Measurements from ENCODE around the gene CASD1. TPM values are rescaled to one million over a fixed set of nuclear protein-coding genes. Genes with fewer than 3 reads are reported as not detected.

The CASD1 gene
- total and polyA plus RNA-seq, 10 of the 15 experiments (the other 5 are each of a cell fraction or from before 2014, with no cell fraction given), result 4.0 to 18.6 (median 10.7) TPM

- TF ChIP-seq, protein P1, sequence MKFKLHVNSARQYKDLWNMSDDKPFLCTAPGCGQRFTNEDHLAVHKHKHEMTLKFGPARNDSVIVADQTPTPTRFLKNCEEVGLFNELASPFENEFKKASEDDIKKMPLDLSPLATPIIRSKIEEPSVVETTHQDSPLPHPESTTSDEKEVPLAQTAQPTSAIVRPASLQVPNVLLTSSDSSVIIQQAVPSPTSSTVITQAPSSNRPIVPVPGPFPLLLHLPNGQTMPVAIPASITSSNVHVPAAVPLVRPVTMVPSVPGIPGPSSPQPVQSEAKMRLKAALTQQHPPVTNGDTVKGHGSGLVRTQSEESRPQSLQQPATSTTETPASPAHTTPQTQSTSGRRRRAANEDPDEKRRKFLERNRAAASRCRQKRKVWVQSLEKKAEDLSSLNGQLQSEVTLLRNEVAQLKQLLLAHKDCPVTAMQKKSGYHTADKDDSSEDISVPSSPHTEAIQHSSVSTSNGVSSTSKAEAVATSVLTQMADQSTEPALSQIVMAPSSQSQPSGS (IDR thresholded peaks at IDR 0.05; ENCODE audit: low read length), result peak; percentile 58; the same call in 1 of the 2 replicates
- TF ChIP-seq TCF12 (IDR thresholded peaks at IDR 0.05; ENCODE audit: low read depth, low read length), result no peak
- TF ChIP-seq, protein P2, sequence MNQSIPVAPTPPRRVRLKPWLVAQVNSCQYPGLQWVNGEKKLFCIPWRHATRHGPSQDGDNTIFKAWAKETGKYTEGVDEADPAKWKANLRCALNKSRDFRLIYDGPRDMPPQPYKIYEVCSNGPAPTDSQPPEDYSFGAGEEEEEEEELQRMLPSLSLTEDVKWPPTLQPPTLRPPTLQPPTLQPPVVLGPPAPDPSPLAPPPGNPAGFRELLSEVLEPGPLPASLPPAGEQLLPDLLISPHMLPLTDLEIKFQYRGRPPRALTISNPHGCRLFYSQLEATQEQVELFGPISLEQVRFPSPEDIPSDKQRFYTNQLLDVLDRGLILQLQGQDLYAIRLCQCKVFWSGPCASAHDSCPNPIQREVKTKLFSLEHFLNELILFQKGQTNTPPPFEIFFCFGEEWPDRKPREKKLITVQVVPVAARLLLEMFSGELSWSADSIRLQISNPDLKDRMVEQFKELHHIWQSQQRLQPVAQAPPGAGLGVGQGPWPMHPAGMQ (IDR thresholded peaks at IDR 0.05; ENCODE audit: borderline replicate concordance), result no peak
- no peak for TF ChIP-seq SREBF1 (IDR thresholded peaks at IDR 0.05; ENCODE audit: low read length)
- no peak for TF ChIP-seq CEBPZ (IDR thresholded peaks at IDR 0.05; ENCODE audit: low read depth, low read length)
- no peak for TF ChIP-seq ETV6 (conservative IDR thresholded peaks at IDR 0.05 in 1 of 2, IDR thresholded peaks at IDR 0.05 in 1 of 2; ENCODE audit: borderline replicate concordance in 1 of 2, low read depth in 1 of 2)
- no peak for TF ChIP-seq ZBED1 (IDR thresholded peaks at IDR 0.05; ENCODE audit: borderline replicate concordance)
- TF ChIP-seq, protein P3, sequence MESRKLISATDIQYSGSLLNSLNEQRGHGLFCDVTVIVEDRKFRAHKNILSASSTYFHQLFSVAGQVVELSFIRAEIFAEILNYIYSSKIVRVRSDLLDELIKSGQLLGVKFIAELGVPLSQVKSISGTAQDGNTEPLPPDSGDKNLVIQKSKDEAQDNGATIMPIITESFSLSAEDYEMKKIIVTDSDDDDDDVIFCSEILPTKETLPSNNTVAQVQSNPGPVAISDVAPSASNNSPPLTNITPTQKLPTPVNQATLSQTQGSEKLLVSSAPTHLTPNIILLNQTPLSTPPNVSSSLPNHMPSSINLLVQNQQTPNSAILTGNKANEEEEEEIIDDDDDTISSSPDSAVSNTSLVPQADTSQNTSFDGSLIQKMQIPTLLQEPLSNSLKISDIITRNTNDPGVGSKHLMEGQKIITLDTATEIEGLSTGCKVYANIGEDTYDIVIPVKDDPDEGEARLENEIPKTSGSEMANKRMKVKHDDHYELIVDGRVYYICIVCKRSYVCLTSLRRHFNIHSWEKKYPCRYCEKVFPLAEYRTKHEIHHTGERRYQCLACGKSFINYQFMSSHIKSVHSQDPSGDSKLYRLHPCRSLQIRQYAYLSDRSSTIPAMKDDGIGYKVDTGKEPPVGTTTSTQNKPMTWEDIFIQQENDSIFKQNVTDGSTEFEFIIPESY (IDR thresholded peaks at IDR 0.05), result no peak
- TF ChIP-seq EGR1 (IDR thresholded peaks at IDR 0.05; ENCODE audit: borderline replicate concordance in 1 of 2, low read depth in 2 of 2, low read length in 2 of 2), result no peak
- TF ChIP-seq, protein P4, sequence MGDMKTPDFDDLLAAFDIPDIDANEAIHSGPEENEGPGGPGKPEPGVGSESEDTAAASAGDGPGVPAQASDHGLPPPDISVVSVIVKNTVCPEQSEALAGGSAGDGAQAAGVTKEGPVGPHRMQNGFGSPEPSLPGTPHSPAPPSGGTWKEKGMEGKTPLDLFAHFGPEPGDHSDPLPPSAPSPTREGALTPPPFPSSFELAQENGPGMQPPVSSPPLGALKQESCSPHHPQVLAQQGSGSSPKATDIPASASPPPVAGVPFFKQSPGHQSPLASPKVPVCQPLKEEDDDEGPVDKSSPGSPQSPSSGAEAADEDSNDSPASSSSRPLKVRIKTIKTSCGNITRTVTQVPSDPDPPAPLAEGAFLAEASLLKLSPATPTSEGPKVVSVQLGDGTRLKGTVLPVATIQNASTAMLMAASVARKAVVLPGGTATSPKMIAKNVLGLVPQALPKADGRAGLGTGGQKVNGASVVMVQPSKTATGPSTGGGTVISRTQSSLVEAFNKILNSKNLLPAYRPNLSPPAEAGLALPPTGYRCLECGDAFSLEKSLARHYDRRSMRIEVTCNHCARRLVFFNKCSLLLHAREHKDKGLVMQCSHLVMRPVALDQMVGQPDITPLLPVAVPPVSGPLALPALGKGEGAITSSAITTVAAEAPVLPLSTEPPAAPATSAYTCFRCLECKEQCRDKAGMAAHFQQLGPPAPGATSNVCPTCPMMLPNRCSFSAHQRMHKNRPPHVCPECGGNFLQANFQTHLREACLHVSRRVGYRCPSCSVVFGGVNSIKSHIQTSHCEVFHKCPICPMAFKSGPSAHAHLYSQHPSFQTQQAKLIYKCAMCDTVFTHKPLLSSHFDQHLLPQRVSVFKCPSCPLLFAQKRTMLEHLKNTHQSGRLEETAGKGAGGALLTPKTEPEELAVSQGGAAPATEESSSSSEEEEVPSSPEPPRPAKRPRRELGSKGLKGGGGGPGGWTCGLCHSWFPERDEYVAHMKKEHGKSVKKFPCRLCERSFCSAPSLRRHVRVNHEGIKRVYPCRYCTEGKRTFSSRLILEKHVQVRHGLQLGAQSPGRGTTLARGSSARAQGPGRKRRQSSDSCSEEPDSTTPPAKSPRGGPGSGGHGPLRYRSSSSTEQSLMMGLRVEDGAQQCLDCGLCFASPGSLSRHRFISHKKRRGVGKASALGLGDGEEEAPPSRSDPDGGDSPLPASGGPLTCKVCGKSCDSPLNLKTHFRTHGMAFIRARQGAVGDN (IDR thresholded peaks at IDR 0.05), result no peak
- no peak; the same call in 1 of the 2 replicates for TF ChIP-seq FOXM1 (IDR thresholded peaks at IDR 0.05; ENCODE audit: low read depth, low read length)
- no peak for TF ChIP-seq CHD4 (IDR thresholded peaks at IDR 0.05)
- TF ChIP-seq RUNX3 (IDR thresholded peaks at IDR 0.05; ENCODE audit: low read length), result no peak; the same call in 1 of the 2 replicates
- TF ChIP-seq CHD2 (IDR thresholded peaks at IDR 0.05; ENCODE audit: borderline replicate concordance, low read depth, low read length), result no peak
- no peak for TF ChIP-seq ZNF217 (IDR thresholded peaks at IDR 0.05)
- TF ChIP-seq MEF2A (IDR thresholded peaks at IDR 0.05; ENCODE audit: insufficient read depth, low read depth, low read length), result peak; percentile 73; the same call in 1 of the 2 replicates
- no peak for TF ChIP-seq TCF3 (IDR thresholded peaks at IDR 0.05; ENCODE audit: borderline replicate concordance, insufficient read depth, low read depth, low read length)
- TF ChIP-seq, protein P5, sequence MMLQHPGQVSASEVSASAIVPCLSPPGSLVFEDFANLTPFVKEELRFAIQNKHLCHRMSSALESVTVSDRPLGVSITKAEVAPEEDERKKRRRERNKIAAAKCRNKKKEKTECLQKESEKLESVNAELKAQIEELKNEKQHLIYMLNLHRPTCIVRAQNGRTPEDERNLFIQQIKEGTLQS (IDR thresholded peaks at IDR 0.05; ENCODE audit: borderline replicate concordance, extremely low read depth, low read depth, low read length), result no peak
Observed at GRCh38 chr7:94605031-94605430, 95.4 kb downstream of the CASD1 start (continued).

All from GM12878 (cell line).